Measurements from ENCODE around the gene SCAPER.
"Not testable (repeated sequence)": the region's sequence is repeated elsewhere in the genome, so short reads cannot be mapped to it uniquely, and the experiment has no call there.

SCAPER gene

DNA sequence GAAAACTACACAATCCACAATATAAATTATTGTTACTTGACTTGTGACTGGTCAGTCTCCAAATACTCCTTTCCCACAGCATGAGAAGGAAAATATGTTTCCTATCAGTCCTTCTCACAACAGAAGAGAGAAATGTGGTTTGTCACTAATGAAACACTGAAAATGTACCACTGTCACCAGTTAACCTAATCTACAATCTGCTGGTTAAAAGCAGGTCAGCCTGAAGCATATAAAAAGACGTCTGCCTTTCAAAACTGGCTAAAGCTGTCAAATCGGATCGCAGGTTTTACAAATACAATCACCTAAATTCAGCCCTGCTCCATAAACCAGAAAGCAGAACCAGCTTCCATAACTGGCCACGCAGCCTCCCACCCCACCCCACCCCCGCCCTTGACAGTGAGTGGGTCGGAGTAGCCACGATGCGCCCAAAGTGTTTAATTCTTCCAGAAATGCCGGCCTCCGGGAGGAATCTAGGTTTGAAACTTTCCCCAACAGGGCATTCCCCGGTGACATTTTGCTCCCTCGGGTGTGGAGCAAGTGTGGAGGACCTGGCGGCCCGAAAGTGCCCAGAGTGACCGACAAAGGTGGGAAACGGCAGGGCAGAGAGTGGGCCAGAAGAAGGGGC is 594.6 kb downstream of the SCAPER start:
- DNase-seq = no peak

DNA sequence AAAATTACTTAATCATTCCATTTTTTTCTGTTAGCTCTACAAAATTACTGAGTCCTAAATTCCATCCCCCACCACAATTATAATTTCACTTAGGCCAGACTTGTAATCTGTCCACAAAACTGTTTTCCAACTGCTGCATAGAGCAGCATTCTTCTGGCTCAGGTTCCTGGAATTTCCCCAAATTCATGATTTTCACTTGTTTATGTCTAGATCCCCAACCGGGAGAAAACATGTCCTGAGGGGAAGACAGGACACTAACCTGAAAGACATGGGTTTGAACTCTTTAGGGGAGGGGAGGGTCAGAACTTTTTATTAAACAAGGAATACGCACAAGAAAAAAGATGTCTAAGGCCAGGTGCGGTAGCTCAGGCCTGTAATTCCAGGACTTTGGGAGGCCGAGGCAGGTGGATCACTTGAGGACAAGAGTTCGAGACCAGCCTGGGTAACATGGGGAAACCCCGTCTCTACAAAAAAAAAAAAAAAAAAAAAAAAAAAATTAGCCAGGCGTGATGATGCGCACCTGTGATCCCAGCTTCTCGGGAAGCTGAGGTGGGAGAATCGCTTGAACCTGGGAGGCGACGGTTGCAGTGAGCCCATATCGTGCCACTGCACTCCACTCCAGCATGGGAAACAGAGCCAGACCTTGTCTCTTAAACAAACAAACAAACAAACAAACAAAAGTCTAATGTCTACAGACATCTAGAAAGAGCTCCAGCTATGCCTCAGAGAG is 595.4 kb downstream of the SCAPER start:
- no peak for DNase-seq

DNA sequence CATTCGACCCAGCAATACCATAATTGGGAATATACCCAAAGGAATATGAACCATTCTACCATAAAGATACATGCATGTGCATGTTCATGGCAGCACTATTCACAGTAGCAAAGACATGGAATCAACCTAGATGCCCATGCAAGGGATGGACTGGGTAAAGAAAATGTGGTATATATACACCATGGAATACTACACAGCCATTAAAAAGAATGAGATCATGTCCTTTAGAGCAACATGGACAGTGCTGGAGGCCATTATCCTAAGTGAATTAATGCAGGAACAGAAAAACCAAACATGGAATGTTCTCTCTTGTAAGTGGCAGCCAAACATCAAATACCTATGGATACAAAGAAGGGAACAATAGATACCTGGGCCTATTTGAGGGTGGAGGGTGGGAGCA is 601.2 kb downstream of the SCAPER start:
- DNase-seq = no peak

DNA sequence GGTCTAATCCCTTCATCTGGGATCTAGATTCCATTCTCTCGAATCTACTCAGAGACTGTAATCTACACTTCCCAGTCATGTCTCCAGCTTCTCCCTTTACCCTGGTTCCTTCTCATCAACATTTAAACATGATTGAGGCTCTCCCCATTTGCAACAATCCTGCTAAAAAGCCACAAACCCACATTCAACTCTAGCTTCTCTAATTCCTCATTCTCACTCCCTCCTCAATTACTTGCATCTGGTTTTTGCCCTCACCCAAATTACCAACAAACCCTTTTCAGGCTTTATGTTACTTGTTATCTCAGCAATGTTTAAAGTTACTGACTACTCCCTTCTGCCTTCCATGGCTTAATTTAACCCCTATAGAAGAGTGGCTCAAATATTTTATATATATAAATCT is 605.4 kb downstream of the SCAPER start:
- no peak for DNase-seq

DNA sequence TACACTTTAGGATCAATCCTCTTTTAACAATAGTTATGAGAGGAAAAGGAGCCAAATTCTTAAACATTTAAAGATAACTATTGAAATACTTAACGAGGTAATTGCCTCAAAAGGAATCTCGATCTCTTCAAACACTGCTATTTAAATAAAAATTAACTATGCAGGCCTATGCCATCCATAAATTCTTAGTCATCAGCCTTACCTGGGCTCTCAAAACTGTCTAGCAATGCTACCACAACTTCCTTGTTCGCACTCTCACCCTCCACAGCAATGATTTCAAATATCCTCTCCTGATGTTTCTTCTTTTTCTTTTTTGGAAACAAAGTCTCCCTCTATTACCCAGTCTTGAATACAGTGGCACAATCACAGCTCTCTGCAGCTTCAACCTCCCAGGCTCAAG is 606.2 kb downstream of the SCAPER start:
- no peak for DNase-seq

DNA sequence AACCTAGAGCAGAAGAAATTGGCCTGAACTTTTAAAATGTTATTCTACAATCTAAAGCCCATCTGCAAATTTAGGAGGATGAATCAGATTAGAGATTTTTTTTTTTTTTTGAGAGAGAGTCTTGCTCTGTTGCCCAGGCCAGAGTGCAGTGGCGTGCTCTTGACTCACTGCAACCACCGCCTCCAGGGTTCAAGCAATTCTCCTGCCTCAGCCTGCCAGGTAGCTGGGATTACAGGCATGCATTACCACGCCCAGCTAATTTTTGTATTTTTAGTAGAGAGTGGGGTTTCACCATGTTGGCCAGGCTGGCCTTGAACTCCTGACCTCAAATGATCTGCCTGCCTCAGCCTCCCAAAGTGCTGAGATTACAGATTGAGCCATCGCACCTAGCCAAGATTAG is 607.2 kb downstream of the SCAPER start:
- DNase-seq = not testable (repeated sequence)
